HG02870 (cell line): ENCODE measurements around the gene KLHL33.

ENCODE experiments used
- ATAC-seq: cut with Tn5 transposase; IDR thresholded peaks from one replicate; pipeline ENCODE4 v1.9.1; 2021; ENCODE audit warnings: mild to moderate bottlenecking, moderate library complexity; ENCODE audit not compliant: unreplicated experiment

KLHL33 gene

GRCh38 chr14:20376071-20376588 lies 59.8 kb downstream of the KLHL33 start:
- ATAC-seq: no peak
